Endometrial microvascular endothelial cells (primary cell): ENCODE data around the gene SLC24A4. TPM values are rescaled to one million over a fixed set of nuclear protein-coding genes. Genes with fewer than 3 reads are reported as not detected.

Source experiments
- in situ Hi-C: cut with HindIII; loops from 2 replicates; pipeline ENCODE4 v1.10.0; 2017; ENCODE audit warnings: low sequenced_read_pairs, low pct_unique_long_range_greater_than_20kb; ENCODE audit errors: inconsistent ontology term
- total RNA-seq: library from RNA; depleted of rRNA; stranded (reverse); fragments of >200 nt; gene quantifications from one replicate; pipeline ENCODE4 v1.2.3, GENCODE V29; 2015; ENCODE audit errors: inconsistent ontology term

The SLC24A4 gene
- total RNA-seq, 1 donor from 2014 or later: not detected

GRCh38 chr14:92356677-92357076, 33.7 kb downstream of the SLC24A4 start:
- in situ Hi-C loops: no loop called here

- in situ Hi-C loops: no loop called here
These were observed 37.8 kb downstream of the SLC24A4 start for GRCh38 chr14:92360651-92361370.

GRCh38 chr14:92362781-92363235, 39.8 kb downstream of the SLC24A4 start:
- in situ Hi-C loops: no loop called here

- in situ Hi-C loops: no loop called here
These were observed 43.3 kb downstream of the SLC24A4 start for GRCh38 chr14:92366237-92366636.

- in situ Hi-C loops: no loop called here
These were observed 45.0 kb downstream of the SLC24A4 start for GRCh38 chr14:92368001-92368400.

- in situ Hi-C loops: no loop called here
These were observed 46.1 kb downstream of the SLC24A4 start for GRCh38 chr14:92369097-92369496.

GRCh38 chr14:92372230-92372629, 49.3 kb downstream of the SLC24A4 start:
- in situ Hi-C loops: no loop called here

- in situ Hi-C loops: no loop called here
These were observed 50.4 kb downstream of the SLC24A4 start for GRCh38 chr14:92373336-92373735.

- in situ Hi-C loops: no loop called here
These were observed 57.2 kb downstream of the SLC24A4 start for GRCh38 chr14:92380131-92380530.

- in situ Hi-C loops: no loop called here
These were observed 57.6 kb downstream of the SLC24A4 start for GRCh38 chr14:92380582-92380981.

- in situ Hi-C loops: no loop called here
These were observed 59.7 kb downstream of the SLC24A4 start for GRCh38 chr14:92382677-92383076.

GRCh38 chr14:92383805-92384204, 60.8 kb downstream of the SLC24A4 start:
- in situ Hi-C loops: no loop called here

GRCh38 chr14:92384461-92385133, 61.6 kb downstream of the SLC24A4 start:
- in situ Hi-C loops: no loop called here

- in situ Hi-C loops: no loop called here
These were observed 62.6 kb downstream of the SLC24A4 start for GRCh38 chr14:92385561-92385960.

GRCh38 chr14:92386165-92386564, 63.2 kb downstream of the SLC24A4 start:
- in situ Hi-C loops: no loop called here

- in situ Hi-C loops: no loop called here
These were observed 63.7 kb downstream of the SLC24A4 start for GRCh38 chr14:92386637-92387036.

- in situ Hi-C loops: no loop called here
These were observed 64.6 kb downstream of the SLC24A4 start for GRCh38 chr14:92387578-92387977.

GRCh38 chr14:92389598-92390158, 66.7 kb downstream of the SLC24A4 start:
- in situ Hi-C loops: no loop called here

- in situ Hi-C loops: no loop called here
These were observed 68.8 kb downstream of the SLC24A4 start for GRCh38 chr14:92391726-92392125.

GRCh38 chr14:92392711-92393110, 69.7 kb downstream of the SLC24A4 start:
- in situ Hi-C loops: no loop called here
